ENCODE results near the gene PRKAR2B.

DNA sequence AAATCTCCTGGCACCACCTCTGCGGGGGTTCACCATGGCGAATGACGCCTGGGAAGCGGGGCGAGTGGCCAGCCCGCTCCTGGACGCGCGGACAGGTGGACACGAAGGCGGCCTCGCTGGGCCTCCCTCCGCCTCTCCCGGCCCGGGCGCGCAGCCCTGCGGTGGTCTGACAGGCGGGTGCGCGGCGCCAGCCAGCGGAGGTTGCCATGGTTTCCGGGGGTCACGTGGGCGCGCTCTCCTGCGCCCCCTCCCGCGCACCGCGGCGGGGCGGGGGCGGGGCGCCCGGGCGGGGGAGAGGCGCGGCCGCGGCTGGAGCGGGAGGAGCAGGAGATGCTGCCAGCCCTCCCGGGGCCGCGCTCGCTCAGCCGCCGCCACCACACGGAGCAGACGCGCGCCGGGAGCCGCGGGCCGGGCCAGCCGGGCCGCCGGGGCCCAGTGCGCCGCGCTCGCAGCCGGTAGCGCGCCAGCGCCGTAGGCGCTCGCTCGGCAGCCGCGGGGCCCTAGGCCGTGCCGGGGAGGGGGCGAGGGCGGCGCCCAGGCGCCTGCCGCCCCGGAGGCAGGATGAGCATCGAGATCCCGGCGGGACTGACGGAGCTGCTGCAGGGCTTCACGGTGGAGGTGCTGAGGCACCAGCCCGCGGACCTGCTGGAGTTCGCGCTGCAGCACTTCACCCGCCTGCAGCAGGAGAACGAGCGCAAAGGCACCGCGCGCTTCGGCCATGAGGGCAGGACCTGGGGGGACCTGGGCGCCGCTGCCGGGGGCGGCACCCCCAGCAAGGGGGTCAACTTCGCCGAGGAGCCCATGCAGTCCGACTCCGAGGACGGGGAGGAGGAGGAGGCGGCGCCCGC lies at the start of gene PRKAR2B:
- TF ChIP-seq CTCF (IDR thresholded peaks at IDR 0.05): no peak
- TF ChIP-seq EZH2 (IDR thresholded peaks at IDR 0.05; ENCODE audit: borderline replicate concordance, insufficient read depth, low read depth, low read length, poor library complexity, severe bottlenecking): no peak
